Stimulated activated CD4-positive, alpha-beta T cell treated with anti-CD3 and anti-CD28 coated beads, Interleukin-12 subunit alpha, Interleukin-12 subunit beta, amount 100 ng/mL, for 4 hours (primary cell): ENCODE data around the gene PRR3.

Source experiments
- DNase-seq: peaks from one replicate; pipeline ENCODE4 v3.0.0-alpha.2; 2020

The PRR3 gene

DNA sequence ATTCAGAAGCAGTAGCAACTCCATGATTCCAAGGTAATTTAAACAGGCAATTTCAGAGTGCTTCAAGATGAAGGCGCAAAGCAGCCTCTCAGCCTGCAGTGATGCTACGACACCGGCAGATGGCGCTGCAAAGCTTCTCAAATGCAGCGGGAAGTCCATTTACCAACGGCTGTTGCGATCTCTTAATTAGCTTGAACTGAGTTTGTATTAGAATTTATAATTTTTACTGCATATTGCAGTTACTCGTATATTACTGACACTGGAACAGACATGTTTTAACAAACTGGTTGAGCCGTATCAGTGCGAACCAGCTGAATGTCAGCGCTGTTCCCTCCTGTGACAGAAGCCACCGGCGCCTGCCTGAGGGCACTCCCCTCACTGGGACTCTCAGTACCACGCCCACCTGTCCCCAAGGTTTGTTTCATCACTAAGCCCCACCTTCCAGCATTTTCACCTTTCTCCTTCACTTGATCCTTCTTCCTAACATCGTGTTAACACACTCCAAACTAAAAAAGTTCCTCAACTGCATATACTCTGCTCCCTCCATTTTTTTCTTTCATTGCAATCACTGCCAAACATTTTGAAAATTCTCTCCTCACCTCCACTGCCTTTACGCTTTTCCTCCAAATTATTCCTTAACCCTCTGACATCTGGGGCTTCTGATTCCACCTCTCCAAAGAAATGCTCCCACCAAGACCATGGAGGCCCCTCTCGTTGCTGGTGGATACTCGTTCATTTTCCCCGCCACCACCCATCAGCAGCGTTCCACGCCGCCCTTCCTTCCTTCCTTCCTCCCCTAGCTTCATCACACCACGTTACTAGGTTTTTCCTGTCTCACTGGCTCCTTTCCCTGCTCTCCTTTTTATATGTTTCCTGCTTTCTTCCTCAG is 15.3 kb upstream of the PRR3 start:
- peak; percentile 77 for DNase-seq

DNA sequence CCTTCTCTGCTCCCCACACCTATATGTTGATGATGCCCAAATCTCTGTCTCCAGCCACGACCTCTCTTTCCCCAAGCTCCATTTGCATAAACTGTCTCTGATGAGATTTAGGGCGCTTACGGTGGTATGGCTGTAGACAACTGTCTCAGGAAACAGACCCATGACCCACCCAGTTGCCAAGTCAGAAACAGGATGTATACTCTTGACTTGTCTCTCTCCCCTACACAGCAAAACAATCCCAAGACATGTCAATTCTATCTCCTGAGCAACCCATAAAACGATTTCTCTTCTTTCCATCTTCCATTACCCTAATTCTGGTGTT is 14.7 kb upstream of the PRR3 start:
- no peak for DNase-seq

DNA sequence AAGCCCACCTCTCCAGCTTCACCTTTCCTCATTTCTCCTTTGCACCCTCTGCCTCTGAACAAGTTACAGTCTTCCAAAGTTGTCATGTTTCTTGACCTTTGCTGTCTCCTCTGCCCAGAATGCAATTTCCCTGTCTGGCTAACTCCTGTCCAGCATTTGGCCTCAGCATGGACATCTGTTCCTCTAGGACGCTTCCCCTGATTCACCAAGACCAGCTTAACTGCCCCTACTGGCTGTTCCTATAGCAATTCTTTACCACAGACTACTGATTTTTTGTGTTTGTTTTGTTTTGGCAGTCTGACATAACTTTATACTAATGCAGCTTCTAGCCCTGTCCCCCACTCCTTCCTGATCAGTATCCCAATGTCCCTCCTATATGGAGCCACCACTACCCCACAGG is 14.2 kb upstream of the PRR3 start:
- no peak for DNase-seq

DNA sequence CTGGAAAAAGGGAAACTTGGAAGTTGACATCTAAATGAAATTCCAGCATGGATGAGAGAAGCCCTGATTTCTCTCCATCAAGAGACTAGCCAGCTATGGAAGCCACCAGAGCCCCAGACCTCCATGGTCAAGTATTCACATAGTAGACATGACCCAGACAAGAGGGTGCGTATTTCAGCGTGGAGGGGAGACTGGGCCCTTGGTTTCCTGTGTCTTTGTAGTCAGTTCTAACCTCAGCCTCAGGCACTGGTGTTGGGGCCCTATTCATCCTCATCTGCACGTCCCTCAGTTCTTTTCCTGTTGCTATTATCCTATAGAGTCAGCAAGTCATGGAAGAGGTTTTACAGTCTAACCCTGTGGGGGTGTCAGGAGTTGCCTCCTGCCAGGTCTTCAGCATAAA is 13.3 kb upstream of the PRR3 start:
- no peak for DNase-seq

DNA sequence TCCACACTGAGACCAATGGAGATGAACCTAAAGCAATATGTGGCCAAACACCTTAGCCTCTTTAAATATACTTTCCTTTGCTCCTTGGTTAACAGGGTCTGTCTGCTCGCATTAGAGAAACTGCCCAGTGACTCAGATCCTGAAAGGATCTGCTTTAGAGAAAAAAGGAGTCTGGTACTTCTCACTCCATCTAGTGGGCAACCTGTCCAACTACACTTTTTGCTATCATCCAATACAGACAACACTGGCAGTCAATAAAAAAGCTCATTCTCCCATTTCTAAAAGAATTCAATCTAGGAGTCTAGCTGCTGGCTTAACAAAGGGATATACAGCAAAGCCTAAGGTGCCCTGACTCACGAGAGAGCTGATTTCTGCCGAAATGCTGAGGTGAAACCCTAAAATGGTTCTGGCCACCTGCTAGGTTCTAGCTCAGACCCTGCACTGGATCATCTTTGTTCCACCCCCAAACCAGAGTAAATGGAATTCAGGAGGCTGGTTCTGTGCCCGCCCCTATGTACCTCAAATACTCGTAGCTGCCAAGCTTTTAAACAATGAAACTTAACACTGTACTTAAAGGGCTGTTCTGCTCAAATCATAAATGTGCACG is 12.3 kb upstream of the PRR3 start:
- DNase-seq = no peak

DNA sequence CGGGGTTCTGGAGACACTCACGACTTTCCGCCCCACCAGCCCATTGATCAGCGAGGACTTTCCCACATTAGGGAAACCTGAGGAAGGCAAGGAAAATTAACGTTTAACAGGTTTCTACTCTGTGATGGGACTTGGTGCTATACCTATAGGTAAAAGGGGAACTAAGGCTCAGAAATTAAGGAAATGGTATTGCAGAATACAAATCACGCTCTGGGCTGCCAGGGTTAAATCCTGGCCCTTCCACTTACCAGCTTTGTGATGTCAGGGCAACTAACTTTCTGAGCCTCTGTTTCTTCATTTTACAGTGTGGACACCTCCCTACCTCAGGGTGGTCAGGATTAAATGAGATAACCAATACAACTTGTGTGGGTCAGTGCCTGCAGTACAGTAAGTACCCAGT is 9.6 kb upstream of the PRR3 start:
- DNase-seq = no peak

DNA sequence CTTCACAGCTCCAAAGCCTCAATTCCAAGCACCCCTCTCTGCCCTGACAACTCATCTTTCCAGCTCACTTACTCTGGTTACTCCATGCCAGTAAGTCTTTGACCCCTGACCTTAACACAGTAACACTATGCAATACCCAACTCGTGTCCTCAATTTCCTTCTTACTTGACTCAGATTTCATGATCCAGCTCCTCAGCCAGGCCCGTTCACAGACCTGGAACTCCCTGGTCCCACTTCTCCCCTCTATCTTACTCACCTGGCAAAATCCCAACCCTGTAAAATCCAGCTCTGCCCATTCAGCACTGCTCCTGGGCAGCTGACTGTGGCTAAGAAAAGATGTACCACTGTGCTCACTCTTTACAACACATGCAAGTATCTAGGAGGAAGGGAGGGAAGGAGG is 8.7 kb upstream of the PRR3 start:
- no peak for DNase-seq

DNA sequence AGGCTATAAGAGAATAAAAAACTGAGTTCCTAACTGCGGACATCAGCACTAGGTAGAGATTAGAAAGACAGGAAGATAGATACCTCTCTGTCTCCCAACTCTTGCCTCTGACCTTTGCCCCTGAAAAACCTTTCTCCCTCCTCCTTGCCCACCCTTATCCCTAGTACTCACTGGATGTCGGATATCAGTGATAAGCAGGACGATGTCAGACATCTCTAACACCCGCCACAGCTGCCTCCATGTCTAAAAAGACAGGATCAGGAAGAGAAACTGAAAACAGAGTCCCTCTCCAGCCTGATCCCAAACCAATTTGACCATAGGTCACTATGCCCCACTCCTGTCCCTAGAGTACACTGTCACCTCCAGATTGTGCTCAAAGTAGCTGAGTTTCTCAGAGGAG is 2.7 kb upstream of the PRR3 start:
- no peak for DNase-seq

DNA sequence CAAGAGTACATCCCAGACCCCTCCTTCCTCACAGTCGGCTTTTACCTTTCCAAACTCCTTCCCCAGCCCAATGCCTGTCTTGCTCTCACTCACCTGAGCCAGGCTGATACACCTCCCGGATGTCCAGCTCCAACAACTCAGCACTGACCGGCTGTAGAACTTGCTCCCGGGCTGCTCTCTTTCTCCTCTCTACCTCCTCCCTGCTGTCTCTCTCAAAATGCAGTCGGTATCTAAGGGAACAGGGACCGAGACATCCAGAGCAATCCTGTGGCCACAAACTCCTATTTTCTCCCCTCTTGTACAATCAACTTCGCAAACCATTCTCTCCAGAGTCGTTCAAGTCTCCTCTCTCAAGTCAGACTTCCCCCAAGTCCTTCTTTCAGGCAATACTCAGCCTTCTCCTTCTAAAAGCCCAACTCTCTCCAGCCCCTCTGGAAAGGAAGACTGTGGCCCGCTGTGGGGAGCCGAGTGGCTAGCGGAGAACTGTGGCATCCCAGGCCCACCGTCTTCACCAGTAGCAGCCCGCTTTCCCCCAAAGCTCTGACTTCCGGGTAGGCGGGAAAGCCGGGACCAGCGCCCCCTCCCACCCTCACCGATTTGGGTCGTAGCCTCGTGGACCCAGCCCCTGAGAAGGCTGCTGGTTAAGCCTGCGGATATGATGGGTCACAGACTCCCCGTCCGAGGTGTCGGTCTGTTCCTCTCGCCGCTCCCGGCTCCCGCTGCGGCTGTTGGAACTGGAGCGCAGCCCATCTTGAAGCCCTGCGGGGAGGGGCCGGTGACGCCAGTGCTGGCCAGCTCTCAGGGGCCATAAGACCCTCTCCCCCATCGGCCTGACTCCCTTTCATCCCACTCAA is 1.9 kb upstream of the PRR3 start:
- DNase-seq = no peak

DNA sequence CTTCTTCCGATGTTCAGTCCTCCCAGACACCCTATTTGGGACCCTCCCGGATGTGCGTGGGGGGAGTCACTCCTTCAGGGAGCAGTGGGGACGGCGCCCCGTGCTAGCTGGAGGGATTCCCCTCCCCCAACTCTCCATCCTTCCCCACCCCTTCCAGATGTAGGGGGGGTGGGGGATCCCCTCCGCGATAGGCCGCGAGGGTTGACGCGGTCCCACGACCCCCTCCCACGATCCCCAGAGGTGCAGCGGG is 1.4 kb upstream of the PRR3 start:
- DNase-seq = no peak

DNA sequence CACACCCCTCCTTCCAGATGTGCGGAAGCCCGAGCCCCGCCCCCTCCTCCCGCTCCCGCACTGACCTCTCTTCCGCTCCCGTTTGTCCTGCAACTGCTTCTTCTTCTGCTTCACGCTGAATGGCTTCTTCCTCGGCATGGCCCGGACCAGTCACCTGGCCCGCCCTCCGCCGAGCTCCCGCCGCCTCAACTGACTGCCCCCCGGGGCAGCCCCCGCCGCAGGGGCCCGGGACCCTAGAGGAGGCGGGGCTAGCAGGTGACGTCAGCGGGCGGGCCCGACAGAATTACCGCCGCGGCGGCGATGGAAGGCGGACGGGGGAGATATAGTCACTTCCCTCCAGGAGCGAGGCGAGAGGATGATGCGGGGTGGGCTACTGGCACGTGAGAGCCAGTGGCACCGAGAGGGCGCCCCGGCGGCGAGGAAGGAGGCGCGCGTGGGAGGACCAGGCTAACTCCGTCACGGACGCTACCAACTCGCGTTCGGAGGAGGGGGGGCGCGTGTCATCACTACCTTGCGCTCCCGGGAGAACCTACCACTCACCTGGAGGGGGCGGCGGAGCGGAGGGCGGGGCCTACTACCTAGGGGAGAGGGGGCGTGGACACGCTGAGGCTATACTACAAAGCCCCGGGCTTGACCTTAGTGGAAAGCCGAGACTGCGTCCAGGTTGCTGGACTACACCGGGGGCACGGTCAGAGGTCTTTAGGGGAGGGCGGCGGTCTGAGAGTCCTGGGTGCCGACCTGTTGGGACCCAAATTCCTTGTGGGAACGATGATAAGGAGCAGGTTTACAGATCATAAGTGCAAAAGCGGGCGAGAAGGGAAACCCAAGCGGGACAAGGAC is 809 bp upstream of the PRR3 start, which contains the start of gene GNL1:
TSS of gene GNL1 (minus strand) at position 424 of the 840 bp plus-strand sequence. CDS start at position 138, 286 bp downstream.
- peak; percentile 99 for DNase-seq

DNA sequence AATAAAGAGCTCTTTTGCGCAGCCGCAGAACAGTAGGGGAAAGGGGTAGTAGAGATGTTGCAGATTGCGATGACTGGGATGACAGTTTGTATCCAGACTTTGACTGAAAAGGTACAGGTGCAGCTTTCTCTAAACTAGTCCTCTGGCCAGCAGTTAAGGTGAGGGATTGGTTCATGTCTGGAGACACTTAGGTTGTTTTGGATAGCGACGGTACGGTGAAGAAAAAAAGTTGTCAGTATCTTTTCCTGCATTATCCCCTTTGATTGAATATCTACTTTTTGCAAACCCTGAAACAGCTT is 537 bp downstream of the PRR3 start:
- no peak for DNase-seq

DNA sequence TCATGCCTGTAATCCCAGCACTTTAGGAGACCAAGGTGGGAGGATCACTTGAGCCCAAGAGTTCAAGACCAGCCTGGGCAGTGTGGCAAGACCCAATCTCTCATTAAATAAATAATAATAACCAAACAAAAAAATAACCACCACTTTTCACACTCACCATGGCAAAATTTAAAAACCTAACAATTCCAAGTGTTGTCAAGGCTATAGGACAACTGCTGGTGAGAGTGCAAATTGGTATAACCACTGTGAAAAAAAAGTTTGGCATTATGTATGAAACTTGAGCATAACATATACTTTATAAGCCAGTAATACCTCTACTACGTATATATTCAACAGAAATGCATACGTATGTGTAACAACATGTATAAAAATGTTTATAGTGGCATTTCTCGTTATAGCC is 3.8 kb downstream of the PRR3 start:
- DNase-seq = no peak

DNA sequence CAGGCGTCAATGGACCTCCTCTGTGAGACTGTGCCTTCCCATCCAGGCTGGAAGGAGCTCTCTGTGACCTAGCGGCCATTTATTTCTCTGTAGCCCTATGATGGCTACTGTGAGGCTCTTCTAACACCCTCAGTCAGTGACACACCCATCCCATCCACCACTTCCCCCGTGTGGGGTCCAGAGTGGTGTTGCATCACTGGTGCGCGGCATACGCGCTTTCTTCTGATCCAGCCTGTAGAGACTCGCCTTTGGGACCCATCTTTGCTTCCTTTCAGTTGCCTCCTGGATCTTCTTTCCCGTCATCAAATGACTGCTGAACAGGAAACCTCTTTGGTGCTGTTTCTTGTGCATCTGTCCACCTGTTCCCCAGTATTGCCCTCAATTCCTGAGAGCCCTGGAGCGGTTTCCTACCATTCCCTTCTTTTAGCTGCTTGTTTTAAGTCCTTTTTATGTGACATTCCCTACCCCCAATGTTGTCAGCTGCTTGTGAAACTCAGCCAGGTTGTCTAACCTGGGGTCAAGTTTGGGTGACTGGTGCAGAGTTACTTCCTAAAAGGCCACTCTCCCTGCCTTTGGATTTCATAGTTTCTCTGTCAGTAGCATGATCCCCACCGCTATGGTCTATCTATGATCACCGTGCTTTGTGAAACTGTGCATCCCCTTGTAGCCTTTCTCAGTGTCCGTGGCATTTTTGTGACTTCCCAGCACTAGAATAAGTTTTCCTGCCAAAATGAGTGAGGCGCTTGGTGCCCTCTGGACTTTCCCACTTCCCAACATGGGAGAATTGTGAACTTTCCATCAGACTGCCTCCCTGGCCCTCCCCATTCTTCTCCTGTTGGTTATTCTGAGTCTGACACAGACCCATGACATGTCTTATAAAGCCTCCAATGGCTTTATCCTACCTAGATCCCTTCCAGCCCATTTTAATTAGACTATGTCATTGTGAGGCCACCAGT is 5.7 kb downstream of the PRR3 start:
- DNase-seq = no peak

DNA sequence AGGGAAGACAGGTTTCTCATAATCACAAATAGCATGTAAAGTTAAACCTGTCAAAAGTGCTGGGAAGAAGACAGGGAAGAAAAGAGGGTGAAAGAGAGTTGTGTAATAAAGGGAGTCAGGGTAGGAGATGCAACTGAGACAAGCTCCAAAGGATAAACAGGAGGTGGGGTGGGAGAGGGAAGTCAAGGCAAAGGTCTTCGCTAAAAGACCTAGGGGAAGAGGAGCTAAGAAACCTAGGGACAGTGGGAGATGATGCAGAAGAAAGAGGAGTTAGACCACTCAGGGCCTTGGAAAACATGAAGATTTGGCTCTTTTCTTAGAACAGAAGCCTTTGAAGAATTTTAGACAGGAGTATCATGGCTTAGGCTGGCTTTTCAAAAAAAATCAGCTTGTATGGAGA is 7.0 kb downstream of the PRR3 start:
- no peak for DNase-seq

DNA sequence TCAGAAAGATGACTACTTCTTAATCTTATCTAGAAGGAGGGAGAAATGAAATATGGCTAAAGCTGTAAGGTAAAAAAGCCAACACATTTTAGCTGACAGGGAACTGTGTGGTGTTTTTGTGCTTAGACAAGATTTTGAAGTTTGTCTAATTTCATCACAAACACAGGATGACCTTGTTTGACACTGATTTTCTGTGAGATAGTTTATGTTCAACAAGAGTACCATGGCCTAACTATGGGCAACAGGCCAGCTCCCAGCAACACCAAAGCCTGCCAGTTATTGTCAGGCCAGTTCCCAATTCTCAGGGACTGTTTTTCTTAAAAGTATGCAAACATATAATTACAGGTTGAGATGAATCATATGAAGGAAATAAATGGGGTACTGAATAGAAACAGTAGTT is 8.7 kb downstream of the PRR3 start:
- DNase-seq = no peak

DNA sequence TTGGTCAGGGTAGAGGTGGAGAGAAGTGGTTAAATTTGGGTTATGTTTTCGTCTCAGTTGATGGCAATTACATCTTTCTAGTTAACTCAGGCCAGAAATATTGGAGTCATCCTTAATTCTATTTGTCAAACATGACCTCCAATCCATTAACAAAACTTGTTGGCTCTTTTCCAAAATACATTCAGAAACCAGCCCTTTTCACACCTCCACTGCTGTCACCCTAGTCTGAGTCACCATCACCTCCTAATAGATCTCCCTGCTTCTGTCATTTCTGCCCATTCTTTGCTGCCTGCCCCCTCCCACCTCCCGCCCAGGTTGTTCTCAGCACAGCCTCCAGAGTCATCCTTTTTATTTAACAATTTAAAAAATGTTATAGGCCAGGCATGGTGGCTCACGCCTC is 11.2 kb downstream of the PRR3 start:
- peak; percentile 34 for DNase-seq

DNA sequence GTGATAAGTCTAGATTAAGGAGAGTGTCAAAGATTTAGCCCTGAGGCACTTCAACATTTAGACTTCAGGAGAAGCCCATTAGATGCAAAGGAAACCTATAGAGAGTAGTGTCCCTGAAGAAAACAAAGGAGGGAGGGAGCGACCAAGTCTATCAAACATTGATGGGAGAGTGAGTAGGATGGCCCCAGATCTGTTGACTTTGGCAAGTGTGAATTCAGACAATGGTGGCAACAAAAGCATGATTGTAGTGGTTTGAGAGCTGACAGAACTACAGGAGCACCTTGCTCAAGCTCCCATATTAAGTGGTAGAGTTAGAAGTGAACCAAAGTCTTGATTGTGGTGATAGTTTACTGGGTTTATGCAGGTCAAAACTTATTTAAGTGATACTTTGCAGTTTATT is 13.2 kb downstream of the PRR3 start:
- DNase-seq = no peak

DNA sequence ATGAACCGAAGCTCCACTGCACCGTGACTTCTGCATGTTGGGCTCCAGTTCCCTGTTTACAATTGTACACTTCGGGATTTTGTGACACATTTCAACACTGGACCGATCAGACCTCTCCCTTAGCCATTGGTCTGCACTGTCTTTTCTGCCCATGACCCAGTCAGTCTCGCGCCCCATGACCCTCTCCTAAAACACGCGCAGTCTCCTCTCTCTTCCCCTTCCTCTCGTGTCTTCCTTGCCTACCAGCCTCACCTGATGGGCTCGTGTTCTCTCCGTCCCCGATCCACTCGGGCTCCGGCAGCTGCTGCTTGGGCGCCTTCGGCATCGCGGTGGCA is 13.6 kb downstream of the PRR3 start:
- DNase-seq = no peak

DNA sequence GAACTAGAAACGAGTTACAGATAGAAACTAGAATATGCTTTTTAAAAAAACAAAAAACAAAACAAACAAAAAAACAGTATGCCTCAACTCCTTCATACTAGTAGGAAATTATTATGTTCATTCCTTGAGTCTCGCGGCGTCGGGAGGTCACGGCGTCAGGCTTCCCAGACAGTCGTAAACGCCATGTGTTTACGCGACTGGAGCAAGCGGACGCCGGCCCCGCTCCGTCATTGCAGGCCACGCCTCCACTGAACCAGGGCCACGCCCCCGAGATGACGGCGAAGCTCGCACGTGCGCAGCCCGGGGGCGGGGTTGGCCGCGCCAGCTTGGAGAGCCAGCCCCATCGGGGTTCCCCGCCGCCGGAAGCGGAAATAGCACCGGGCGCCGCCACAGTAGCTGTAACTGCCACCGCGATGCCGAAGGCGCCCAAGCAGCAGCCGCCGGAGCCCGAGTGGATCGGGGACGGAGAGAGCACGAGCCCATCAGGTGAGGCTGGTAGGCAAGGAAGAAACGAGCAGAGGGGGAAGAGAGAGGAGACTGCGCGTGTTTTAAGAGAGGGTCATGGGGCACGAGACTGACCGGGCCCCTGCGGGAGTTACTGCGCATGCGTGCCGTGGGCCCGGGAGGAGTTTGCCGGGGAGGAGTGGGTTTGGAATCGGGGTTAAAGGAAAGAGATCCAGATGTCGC is 14.1 kb downstream of the PRR3 start, which contains the start of gene ABCF1:
TSS of gene ABCF1 (plus strand) at position 368 of the 687 bp plus-strand sequence. CDS start at position 414, 46 bp downstream.
- DNase-seq = peak; percentile 99

DNA sequence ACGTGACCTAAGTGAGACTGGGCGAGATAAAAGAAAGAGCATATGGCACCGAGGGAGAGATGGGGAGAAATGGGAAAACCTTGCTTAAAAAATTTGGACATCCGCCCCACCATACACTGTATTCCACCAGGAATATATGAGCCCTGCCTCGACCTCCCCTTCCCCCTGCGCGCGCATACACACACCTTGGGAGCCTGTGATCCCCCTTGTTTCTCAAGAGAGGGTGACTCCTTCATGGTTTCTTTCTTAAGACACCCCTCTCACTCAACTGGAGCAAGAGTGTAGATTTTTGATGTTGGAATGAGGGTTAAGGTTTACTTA is 14.6 kb downstream of the PRR3 start:
- DNase-seq = no peak

DNA sequence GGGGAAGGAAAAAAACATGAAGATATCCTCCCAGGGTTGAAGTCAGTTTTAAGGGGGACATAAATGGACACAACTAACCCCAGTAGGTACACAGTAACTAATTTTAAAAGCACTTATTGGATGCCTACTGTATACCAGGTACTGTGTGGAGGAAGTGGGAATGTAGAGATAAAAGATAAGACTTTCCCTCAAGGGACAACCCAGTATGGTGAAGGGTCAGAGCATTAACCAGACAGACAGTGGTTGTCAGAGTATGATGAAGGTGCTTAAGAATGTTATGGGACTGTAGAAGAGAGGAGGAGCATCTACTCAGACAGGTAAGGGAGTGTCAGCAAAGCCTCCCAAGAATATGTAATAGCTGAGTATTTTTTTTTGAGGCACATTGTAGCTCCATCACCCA is 15.1 kb downstream of the PRR3 start:
- no peak for DNase-seq
